Measurements from ENCODE around the gene XYLT1. TPM values are rescaled to one million over a fixed set of nuclear protein-coding genes. Genes with fewer than 3 reads are reported as not detected.

The XYLT1 gene
- total and polyA plus RNA-seq, 2 of the 4 experiments (the other 2 are of a cell fraction), result 9.0 to 12.7 TPM

- Histone ChIP-seq H4K5ac (ENCODE audit: low read depth, low read length) (no peak overlapping the region), H2AK5ac (ENCODE audit: low read depth, low read length) (no peak overlapping the region), H3K4ac (ENCODE audit: low read depth, low read length) (no peak overlapping the region), H3K27me3 (ENCODE audit: control insufficient read depth, insufficient read depth, low read length) (no peaks in the 10 kb centered on the region), H3K23ac (ENCODE audit: low read depth, low read length) (no peak overlapping the region), H4K91ac (ENCODE audit: insufficient read depth, low read depth, low read length) (no peak overlapping the region), H3K36me3 (ENCODE audit: control insufficient read depth, insufficient read depth, low read length) (no peaks in the 10 kb centered on the region), H4K8ac (ENCODE audit: low read depth in 2 of 2, low read length in 2 of 2) (no peak overlapping the region), H3K56ac (ENCODE audit: extremely low read depth, insufficient read depth, low read length) (no peak overlapping the region), H2AK9ac (replicated peaks; ENCODE audit: low read depth, low read length, poor library complexity) (no peak overlapping the region), H4K20me1 (ENCODE audit: insufficient read depth, low read length) (no peaks in the 10 kb centered on the region), H2BK5ac (ENCODE audit: low read depth, low read length, poor library complexity, severe bottlenecking) (no peak overlapping the region), H2AFZ (replicated peaks; ENCODE audit: low read length, poor library complexity) (no peak overlapping the region), H3K9me1 (ENCODE audit: insufficient read depth, low read length) (no peaks in the 10 kb centered on the region; the same call in 1 of the 2 replicates), H3K79me1 (ENCODE audit: low read depth in 1 of 2, low read length in 2 of 2) (no peaks in the 10 kb centered on the region), H3K14ac (replicated peaks; ENCODE audit: low read depth, low read length) (no peak overlapping the region), H2BK15ac (ENCODE audit: low read depth, low read length) (no peak overlapping the region), H3K4me3 (ENCODE audit: insufficient read depth, low read depth, low read length) (no peak overlapping the region), H3K9ac (ENCODE audit: low read depth, low read length) (no peak overlapping the region), H3K18ac (ENCODE audit: low read depth, low read length) (no peak overlapping the region), H3K4me2 (ENCODE audit: low read depth, low read length) (no peak overlapping the region), H3K27ac (ENCODE audit: insufficient read depth, low read length) (no peak overlapping the region), H2BK20ac (ENCODE audit: low read depth, low read length) (no peak overlapping the region), H2BK120ac (ENCODE audit: low read depth, low read length) (no peak overlapping the region), H3K9me3 (ENCODE audit: control insufficient read depth, insufficient read depth, low read length) (no peaks in the 10 kb centered on the region), H3K4me1 (ENCODE audit: control insufficient read depth, insufficient read depth, low read length) (no peaks in the 10 kb centered on the region)
- dilution Hi-C loops (cut with HindIII; ENCODE audit: low sequenced_read_pairs, unreplicated experiment) (no loop called here), in situ Hi-C loops (cut with MboI; ENCODE audit: low sequenced_read_pairs) (no loop called here), intact Hi-C loops (cut with micrococcal nuclease) (no loop called here)
- no CpG with 5 or more reads among the region's 5 CpGs for WGBS, 2 experiments (ENCODE audit: extremely low coverage in 2 of 2, insufficient read length in 1 of 2)
- ATAC-seq (ENCODE audit: low read depth) (no peak), DNase-seq (no peak)
- ChIA-PET CTCF (no interaction called here), POLR2A (ENCODE audit: unreplicated experiment) (no interaction called here)
- BruUV-seq (replicated peaks), result no TSS peak
- TF ChIP-seq RFX5 (IDR thresholded peaks at IDR 0.05; ENCODE audit: low read depth, low read length), result no peak
- TF ChIP-seq, protein P1, sequence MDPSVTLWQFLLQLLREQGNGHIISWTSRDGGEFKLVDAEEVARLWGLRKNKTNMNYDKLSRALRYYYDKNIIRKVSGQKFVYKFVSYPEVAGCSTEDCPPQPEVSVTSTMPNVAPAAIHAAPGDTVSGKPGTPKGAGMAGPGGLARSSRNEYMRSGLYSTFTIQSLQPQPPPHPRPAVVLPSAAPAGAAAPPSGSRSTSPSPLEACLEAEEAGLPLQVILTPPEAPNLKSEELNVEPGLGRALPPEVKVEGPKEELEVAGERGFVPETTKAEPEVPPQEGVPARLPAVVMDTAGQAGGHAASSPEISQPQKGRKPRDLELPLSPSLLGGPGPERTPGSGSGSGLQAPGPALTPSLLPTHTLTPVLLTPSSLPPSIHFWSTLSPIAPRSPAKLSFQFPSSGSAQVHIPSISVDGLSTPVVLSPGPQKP (IDR thresholded peaks at IDR 0.05; ENCODE audit: borderline replicate concordance, low read depth, low read length), result no peak
- TF ChIP-seq, protein P2, sequence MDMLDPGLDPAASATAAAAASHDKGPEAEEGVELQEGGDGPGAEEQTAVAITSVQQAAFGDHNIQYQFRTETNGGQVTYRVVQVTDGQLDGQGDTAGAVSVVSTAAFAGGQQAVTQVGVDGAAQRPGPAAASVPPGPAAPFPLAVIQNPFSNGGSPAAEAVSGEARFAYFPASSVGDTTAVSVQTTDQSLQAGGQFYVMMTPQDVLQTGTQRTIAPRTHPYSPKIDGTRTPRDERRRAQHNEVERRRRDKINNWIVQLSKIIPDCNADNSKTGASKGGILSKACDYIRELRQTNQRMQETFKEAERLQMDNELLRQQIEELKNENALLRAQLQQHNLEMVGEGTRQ (IDR thresholded peaks at IDR 0.05; ENCODE audit: low read depth, low read length), result no peak
- TF ChIP-seq RCOR1 (IDR thresholded peaks at IDR 0.05; ENCODE audit: insufficient replicate concordance, low read length), result no peak
- no peak for TF ChIP-seq SMC3 (IDR thresholded peaks at IDR 0.05; ENCODE audit: low read depth, low read length)
- TF ChIP-seq CEBPB (IDR thresholded peaks at IDR 0.05; ENCODE audit: low read depth, low read length), result no peak
- TF ChIP-seq MAZ (IDR thresholded peaks at IDR 0.05; ENCODE audit: borderline replicate concordance, low read depth, low read length), result no peak
- no peak for TF ChIP-seq POLR2A (IDR thresholded peaks at IDR 0.05; ENCODE audit: low read depth, low read length)
- no peak for TF ChIP-seq RAD21 (IDR thresholded peaks at IDR 0.05; ENCODE audit: low read length)
- no peak for TF ChIP-seq MXI1 (IDR thresholded peaks at IDR 0.05; ENCODE audit: borderline replicate concordance, low read depth, low read length)
- no peak for TF ChIP-seq MAFK (IDR thresholded peaks at IDR 0.05; ENCODE audit: low read depth, low read length)
- TF ChIP-seq FOS (IDR thresholded peaks at IDR 0.05; ENCODE audit: low read depth, low read length), result no peak
- no peak for TF ChIP-seq NFE2L2 (IDR thresholded peaks at IDR 0.05; ENCODE audit: low read depth, low read length)
- TF ChIP-seq, protein P3, sequence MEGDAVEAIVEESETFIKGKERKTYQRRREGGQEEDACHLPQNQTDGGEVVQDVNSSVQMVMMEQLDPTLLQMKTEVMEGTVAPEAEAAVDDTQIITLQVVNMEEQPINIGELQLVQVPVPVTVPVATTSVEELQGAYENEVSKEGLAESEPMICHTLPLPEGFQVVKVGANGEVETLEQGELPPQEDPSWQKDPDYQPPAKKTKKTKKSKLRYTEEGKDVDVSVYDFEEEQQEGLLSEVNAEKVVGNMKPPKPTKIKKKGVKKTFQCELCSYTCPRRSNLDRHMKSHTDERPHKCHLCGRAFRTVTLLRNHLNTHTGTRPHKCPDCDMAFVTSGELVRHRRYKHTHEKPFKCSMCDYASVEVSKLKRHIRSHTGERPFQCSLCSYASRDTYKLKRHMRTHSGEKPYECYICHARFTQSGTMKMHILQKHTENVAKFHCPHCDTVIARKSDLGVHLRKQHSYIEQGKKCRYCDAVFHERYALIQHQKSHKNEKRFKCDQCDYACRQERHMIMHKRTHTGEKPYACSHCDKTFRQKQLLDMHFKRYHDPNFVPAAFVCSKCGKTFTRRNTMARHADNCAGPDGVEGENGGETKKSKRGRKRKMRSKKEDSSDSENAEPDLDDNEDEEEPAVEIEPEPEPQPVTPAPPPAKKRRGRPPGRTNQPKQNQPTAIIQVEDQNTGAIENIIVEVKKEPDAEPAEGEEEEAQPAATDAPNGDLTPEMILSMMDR (conservative IDR thresholded peaks at IDR 0.05; ENCODE audit: low read depth, low read length), result no peak
- TF ChIP-seq CHD1 (IDR thresholded peaks at IDR 0.05; ENCODE audit: low read depth, low read length), result no peak
Measured at GRCh38 chr16:17117906-17118577, 352.7 kb downstream of the XYLT1 start.
